ENCODE results near the gene SLC16A13. TPM values are rescaled to one million over a fixed set of nuclear protein-coding genes. Genes with fewer than 3 reads are reported as not detected.

The SLC16A13 gene
- total and polyA plus RNA-seq, 10 of the 15 experiments (the other 5 are each of a cell fraction or from before 2014, with no cell fraction given): 0.34 to 12.1 (median 3.3) TPM

DNA sequence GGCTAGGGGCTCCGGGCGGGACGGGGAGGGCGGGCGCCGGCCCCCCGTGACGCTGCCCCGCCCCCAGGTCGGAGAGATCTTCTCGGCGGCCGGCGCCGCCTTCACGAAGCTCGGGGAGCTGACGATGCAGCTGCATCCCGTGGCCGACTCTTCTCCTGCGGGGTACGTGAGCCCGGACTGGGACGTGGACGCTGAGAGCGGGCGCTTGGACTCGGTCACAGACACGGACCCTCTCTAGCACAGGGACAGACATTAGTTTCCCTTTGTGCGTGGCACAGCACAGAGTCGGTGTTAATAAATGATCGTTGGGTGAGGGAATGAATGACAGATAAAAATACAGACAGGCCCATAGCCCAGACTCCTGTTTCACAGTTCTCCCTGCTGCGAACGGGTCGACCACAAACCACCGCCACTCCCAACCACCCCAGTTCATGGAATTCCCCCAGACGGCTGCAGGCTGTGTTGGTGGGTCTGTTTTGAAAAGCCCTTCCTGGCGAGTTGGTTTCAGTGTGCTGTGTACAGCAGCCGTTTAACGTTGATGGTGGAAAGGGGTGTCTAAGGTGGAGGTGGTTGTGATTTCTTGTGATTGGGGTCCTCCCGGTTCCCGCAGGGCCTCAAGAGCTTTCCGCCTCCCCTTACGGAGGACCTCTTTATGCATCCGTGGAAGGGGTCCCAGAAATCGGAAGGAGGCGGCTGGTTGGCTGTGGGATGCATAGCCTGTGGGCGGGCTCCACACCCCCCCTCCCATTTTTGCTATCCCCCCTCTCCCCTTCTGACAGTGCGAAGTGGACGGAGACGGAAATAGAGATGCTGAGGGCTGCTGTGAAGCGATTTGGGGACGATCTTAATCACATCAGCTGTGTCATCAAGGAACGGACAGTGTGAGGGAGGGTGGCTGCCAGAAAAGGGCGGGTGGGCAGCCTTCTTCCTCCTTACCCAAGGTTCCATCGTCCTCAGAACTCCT, 20.5 kb upstream of the SLC16A13 start (continued):
- TF ChIP-seq SMC3 (IDR thresholded peaks at IDR 0.05; ENCODE audit: borderline replicate concordance, low read length): no peak
- TF ChIP-seq, protein P1, sequence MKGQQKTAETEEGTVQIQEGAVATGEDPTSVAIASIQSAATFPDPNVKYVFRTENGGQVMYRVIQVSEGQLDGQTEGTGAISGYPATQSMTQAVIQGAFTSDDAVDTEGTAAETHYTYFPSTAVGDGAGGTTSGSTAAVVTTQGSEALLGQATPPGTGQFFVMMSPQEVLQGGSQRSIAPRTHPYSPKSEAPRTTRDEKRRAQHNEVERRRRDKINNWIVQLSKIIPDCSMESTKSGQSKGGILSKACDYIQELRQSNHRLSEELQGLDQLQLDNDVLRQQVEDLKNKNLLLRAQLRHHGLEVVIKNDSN (IDR thresholded peaks at IDR 0.05; ENCODE audit: borderline replicate concordance, extremely low read length, insufficient read depth, low read depth, low read length): peak; percentile 52
- TF ChIP-seq MTA2 (IDR thresholded peaks at IDR 0.05; ENCODE audit: low read depth): peak; percentile 30; the same call in 1 of the 2 replicates
- TF ChIP-seq, protein P2, sequence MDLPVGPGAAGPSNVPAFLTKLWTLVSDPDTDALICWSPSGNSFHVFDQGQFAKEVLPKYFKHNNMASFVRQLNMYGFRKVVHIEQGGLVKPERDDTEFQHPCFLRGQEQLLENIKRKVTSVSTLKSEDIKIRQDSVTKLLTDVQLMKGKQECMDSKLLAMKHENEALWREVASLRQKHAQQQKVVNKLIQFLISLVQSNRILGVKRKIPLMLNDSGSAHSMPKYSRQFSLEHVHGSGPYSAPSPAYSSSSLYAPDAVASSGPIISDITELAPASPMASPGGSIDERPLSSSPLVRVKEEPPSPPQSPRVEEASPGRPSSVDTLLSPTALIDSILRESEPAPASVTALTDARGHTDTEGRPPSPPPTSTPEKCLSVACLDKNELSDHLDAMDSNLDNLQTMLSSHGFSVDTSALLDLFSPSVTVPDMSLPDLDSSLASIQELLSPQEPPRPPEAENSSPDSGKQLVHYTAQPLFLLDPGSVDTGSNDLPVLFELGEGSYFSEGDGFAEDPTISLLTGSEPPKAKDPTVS (IDR thresholded peaks at IDR 0.05; ENCODE audit: low read depth, low read length): no peak
- no peak for TF ChIP-seq MXI1 (IDR thresholded peaks at IDR 0.05; ENCODE audit: low read depth, low read length)
- TF ChIP-seq CHD2 (IDR thresholded peaks at IDR 0.05; ENCODE audit: borderline replicate concordance, low read depth, low read length): no peak
- TF ChIP-seq SRF (IDR thresholded peaks at IDR 0.05; ENCODE audit: low read depth in 2 of 2, low read length in 2 of 2): 0 out of 4 replicates have a peak, but pooled peaks of 1 of the 2 experiments have one; percentile 13
- no peak for TF ChIP-seq NR2C1 (IDR thresholded peaks at IDR 0.05)
- TF ChIP-seq RFX5 (IDR thresholded peaks at IDR 0.05; ENCODE audit: low read depth, low read length): no peak
- no peak for TF ChIP-seq RAD51 (IDR thresholded peaks at IDR 0.05)
- no peak for TF ChIP-seq PRDM15 (CRISPR knock-in tag; IDR thresholded peaks at IDR 0.05)
- TF ChIP-seq YBX1 (IDR thresholded peaks at IDR 0.05): no peak
- TF ChIP-seq POLR2A (IDR thresholded peaks at IDR 0.05; ENCODE audit: low read depth, low read length): peak; percentile 70
- TF ChIP-seq E2F8 (IDR thresholded peaks at IDR 0.05; ENCODE audit: low read depth, partially characterized antibody): no peak
- TF ChIP-seq BMI1 (IDR thresholded peaks at IDR 0.05; ENCODE audit: borderline replicate concordance): no peak
- TF ChIP-seq ZBED1 (IDR thresholded peaks at IDR 0.05; ENCODE audit: borderline replicate concordance): no peak
- no peak for TF ChIP-seq ZNF274 (IDR thresholded peaks at IDR 0.05; ENCODE audit: insufficient read depth, insufficient read length)
- TF ChIP-seq, protein P3, sequence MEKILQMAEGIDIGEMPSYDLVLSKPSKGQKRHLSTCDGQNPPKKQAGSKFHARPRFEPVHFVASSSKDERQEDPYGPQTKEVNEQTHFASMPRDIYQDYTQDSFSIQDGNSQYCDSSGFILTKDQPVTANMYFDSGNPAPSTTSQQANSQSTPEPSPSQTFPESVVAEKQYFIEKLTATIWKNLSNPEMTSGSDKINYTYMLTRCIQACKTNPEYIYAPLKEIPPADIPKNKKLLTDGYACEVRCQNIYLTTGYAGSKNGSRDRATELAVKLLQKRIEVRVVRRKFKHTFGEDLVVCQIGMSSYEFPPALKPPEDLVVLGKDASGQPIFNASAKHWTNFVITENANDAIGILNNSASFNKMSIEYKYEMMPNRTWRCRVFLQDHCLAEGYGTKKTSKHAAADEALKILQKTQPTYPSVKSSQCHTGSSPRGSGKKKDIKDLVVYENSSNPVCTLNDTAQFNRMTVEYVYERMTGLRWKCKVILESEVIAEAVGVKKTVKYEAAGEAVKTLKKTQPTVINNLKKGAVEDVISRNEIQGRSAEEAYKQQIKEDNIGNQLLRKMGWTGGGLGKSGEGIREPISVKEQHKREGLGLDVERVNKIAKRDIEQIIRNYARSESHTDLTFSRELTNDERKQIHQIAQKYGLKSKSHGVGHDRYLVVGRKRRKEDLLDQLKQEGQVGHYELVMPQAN (conservative IDR thresholded peaks at IDR 0.05): peak; percentile 66; the same call in 1 of the 2 replicates

All from GM12878 (cell line).